ENCODE data around the gene PRPH.
"Not testable (repeated sequence)": the region's sequence is repeated elsewhere in the genome, so short reads cannot be mapped to it uniquely, and the experiment has no call there.

The PRPH gene

DNA sequence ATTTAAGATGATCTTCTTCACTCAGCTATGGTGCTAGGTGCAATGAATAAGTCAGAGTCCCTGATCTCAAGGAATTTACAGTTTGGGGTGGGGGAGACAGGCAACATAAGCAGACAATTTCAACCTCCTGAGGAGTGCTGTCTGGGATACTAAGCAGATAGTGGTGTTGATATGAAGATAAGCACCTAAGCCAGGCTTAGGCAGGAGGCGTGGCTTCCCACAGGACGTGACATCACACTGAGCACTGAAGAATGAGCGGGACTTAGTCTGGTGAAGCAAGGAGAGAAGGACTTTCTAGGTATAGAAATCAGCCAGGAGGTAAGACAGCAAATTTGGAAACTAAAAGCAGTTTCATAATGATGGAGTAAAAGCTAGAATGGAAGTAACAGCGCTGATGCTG lies 6.8 kb downstream of the PRPH start:
- no peak for DNase-seq

DNA sequence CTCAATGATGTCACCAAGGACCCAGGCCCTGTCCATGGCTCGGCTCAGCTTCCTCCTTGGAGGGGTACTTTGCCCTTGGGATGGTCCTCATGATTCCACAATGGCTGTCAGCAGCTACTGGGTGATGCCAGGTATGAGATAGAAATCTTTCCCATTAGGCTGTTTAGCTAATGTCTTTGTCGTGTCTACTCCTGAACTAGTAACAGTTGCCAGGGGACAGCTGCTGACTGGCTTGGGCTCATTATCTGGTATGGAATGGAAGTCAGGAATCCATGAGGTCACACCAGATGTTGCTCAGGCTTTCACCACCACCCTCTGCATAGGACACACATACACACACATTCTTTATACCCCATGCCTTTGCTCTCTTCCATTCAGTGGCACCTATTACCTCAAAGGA lies 9.2 kb downstream of the PRPH start:
- peak; percentile 38 for DNase-seq

DNA sequence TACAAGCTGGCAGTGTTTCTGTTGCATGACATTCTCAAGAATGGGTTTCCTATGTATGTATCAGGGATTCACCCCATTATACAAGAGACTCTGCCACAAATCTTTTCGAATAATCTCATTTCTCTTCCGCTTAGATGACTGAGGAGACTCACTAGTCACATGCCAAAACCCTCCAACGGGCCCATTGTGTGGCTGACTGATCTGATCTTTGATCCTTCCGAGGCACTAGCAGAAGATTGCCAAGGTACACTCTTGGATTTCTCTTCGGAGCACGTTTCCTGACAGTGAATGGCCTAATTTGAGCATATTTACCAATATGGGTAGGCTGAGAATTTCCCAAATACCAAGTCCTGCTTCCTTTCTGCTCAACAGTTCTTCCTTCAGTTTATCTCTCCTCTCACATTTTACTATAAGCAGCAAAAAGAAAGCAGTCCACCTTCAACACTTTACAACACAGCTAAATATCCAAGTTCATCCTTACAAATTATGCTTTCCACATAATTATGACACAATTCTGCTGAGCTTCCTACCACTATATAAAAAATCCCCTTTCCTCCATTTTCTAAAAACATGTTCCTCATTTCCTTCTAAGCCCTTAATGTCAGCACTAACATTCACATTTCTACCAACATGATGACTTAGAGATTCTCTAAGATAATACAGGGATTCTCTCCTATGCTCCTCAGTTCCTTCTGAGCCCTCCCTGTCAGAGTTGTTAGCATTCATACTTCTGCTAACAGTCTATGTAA lies 11.0 kb downstream of the PRPH start:
- DNase-seq = no peak

DNA sequence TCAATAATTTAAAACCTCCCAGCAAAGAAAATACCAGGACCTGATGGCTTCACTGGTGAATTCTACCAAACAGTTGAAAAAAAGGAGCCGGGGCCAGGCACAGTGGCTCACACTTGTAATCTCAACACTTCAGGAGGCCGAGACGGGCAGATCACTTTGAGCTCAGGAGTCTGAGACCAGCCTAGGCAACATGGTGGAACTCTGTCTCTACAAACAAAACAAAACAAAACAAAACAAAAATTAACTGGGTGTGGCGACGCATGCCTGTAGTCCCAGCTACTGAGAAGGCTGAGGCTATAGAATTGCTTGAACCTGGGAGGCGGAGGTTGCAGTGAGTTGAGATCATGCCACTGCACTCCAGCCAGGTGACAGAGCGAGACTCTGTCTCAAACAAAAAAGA lies 14.4 kb downstream of the PRPH start:
- DNase-seq = no peak

DNA sequence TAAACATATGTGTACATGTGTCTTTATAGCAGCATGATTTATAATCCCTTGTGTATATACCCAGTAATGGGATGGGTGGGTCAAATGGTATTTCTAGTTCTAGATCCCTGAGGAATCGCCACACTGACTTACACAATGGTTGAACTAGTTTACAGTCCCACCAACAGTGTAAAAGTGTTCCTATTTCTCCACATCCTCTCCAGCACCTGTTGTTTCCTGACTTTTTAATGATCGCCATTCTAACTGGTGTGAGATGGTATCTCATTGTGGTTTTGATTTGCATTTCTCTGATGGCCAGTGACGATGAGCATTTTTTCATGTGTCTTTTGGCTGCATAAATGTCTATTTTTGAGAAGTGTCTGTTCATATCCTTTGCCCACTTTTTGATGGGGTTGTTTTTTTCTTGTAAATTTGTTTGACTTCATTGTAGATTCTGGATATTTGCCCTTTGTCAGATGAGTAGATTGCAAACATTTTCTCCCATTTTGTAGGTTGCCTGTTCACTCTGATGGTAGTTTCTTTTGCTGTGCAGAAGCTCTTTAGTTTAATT lies 15.6 kb downstream of the PRPH start:
- not testable (repeated sequence) for DNase-seq

DNA sequence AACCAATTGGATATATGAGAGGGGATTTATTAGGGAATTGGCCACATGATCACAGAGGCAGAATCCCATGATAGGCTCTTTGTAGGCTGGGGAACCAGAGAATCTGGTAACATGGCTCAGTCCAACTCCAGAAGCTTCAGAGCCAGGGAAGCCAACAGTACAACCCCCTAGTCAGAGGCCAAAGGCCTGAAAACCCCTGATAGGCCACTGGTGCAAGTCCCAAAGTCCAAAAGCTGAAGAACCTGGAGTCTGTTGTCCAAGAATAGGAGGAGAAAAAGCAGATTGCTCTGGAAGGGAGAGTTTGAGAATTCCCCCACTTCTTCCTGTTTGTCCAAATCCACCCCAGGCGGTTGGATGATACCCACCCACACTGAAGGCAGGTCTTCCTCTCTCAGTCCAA lies 19.9 kb downstream of the PRPH start:
- DNase-seq = no peak

DNA sequence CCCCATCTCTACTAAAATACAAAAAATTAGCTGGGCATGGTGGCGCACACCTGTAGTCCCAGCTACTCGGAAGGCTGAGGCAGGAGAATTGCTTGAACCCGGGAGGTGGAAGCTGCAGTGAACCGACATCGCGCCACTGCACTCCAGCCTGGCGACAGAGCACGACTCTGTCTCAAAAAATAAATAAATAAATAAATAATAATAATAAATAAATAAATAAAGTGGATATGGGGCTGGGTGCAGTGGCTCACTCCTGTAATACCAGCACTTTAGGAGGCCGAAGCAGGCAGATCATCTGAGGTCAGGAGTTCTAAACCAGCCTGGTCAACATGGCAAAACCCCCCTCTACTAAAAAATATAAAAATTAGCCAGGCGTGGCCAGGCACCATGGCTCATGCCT lies 22.2 kb downstream of the PRPH start:
- DNase-seq = not testable (repeated sequence)

DNA sequence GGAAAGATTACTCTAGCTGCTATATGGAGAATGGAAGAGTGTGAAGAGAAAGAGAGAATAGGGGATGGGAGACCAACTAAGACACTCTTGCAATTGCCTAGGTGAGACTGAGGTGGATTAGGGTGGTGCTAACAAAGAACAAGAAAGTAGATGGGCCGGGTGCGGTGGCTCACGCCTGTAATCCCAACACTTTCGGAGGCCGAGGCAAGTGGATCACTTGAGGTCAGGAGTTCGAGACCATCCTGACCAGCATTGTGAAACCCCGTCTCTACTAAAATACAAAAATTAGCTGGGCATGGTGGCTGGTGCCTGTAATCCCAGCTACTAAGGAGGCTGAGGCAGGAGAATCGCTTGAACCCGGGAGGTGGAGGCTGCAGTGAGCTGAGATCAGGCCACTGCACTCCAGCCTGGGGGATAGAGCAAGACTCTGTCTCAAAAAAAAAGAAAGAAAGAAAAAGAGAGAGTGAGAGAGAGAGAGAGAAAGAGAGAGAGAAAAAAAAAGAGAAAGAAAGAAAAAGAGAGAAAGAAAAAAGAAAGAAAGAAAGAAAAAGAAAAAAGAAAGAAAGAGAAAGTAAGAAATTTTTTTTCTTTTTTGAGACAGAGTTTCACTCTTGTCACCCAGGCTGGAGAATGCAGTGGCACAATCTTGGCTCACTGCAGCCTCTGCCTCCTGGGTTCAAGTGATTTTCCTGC lies 25.6 kb downstream of the PRPH start:
- not testable (repeated sequence) for DNase-seq

DNA sequence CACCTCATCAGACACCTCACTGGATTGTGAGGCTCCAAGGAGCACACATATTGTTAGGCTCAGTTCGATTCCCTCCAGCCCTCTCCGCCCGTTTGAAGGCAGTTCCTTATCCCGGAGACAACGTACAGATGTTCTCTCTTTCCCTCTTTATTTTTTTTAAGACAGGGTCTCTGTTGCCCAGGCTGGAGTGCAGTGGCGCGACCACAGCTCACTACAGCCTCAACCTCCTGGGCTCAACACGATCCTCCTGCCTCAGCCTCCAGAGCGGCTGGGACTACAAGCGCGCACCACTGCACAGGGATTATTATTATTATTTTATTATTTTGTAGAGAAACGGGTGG lies 27.4 kb downstream of the PRPH start:
- no peak for DNase-seq

DNA sequence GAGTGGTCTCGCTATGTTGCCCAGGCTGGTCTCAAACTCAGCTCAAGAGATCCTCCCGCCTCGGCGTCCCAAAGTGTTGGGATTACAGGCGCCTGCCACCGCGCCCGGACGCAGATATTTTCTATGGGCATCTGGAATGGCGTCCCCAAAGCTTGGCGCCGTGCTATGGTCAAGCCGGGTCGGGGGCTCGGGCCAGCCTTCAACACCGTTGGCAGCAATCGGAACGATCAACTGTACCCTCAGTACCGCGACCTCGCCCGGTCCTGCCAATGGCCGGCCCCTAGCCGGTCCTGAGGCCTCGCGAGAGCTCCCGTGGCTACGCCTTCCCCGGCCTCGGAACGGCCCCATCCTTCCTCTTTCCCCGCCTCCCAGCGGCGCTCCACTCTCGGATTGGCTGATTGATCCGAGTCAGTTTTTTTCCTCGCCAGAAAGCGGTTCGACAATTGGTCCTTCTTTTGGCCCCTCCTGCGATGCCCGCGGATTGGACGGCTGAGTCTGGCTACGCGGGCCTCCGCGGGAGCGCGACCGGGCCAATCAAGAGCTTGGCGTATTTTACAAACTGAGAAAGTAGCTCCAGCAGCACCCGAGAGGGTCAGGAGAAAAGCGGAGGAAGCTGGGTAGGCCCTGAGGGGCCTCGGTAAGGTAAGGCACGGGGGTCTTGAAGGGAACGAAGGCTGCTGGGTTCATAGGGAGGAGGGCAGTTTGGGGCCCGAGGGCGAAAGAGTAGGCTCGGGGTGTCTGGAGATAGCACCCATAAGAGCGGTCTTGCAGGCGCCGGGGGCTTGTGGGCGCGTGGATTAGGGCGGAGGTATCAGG lies 28.0 kb downstream of the PRPH start, which contains the start of gene TROAP:
Gene TROAP (plus strand): TSS at position 548 of the 816 bp plus-strand sequence. CDS start 354 bp downstream, outside the sequence.
- peak; percentile 99 for DNase-seq

DNA sequence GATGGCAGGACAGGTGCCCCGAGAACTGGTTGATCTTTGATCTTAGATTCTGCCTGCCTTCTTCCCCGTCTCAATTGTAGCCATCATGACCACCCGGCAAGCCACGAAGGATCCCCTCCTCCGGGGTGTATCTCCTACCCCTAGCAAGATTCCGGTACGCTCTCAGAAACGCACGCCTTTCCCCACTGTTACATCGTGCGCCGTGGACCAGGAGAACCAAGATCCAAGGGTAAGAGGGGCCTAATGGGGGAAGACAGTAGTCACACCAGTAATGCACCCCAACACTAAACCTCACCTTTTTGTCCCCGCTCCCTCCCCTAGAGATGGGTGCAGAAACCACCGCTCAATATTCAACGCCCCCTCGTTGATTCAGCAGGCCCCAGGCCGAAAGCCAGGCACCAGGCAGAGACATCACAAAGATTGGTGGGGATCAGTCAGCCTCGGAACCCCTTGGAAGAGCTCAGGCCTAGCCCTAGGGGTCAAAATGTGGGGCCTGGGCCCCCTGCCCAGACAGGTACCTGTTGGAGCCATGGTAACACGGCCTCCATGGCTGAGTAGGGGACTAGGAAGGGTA lies 28.7 kb downstream of the PRPH start:
- no peak for DNase-seq

DNA sequence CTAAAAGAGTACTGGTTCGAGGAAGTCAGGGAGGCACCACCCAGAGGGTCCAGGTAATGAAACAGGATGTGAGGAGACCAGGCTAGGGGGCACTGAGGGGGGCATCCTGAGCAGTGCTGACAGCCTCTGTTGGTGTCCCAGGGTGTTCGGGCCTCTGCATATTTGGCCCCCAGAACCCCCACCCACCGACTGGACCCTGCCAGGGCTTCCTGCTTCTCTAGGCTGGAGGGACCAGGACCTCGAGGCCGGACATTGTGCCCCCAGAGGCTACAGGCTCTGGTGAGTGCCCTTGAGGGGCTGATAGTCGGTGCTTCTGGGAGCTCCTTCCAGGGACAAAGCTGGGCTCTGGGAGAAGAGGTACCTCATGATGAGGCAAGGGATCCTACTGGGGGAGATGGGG lies 30.7 kb downstream of the PRPH start:
- no peak for DNase-seq

DNA sequence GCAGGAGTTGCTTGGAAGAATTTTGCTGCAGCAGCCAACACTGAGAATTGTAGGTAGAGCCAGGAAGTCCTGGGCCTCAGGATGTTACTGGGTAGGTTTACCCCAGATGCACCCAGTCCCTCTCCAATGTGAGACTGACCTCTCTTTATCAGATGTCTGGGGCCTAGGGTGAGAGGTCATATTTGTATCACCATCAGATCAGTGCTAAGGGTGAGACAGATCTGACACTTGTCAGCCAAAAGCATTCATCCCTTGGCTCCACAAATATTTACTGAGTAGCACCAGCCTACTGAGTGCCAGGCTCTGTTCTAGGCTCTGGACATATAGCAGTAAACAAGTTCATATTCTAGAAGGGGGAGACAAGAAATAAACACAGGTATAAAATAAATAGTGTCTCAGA lies 32.4 kb downstream of the PRPH start:
- no peak for DNase-seq

DNA sequence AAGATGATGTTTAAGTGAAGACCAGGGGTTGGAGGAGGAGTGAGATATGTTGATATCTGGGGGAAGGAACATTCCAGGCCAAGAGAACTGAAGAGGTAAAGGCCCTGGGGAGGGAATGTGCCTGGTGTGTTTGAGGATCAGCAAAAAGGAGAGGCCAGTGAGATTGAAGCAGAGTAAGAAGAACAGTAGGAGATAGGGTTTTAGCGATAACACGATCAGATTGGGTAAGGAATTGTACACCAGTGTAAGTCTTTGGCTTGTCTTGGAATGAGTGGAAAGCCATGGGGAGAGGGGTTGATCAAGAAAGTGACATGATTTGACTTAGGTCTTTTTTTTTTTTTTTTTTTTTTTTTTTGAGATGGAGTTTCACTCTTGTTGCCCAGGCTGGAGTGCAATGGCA lies 32.9 kb downstream of the PRPH start:
- DNase-seq = no peak

DNA sequence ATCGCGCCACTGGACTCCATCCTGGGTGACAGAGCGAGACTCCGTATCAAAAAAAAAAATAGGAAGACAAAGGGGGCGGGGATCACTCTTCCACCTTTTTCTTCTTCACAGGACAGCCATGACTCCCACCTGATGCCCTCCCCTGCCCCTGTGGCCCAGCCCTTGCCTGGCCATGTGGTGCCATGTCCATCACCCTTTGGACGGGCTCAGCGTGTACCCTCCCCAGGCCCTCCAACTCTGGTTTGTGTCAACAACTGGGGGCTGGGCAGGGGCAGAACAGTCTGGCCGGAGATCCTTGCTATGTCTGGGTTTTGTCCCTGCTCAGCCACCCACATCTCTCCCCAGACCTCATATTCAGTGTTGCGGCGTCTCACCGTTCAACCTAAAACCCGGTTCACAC lies 33.9 kb downstream of the PRPH start:
- DNase-seq = no peak

DNA sequence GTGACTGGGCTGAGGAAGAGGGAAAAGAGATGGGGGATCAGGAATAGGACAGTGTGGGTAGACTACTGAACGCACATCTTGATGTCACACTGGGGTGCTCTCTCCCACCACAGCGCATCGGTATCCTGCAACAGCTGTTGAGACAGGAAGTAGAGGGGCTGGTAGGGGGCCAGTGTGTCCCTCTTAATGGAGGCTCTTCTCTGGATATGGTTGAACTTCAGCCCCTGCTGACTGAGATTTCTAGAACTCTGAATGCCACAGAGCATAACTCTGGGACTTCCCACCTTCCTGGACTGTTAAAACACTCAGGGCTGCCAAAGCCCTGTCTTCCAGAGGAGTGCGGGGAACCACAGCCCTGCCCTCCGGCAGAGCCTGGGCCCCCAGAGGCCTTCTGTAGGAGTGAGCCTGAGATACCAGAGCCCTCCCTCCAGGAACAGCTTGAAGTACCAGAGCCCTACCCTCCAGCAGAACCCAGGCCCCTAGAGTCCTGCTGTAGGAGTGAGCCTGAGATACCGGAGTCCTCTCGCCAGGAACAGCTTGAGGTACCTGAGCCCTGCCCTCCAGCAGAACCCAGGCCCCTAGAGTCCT lies 35.2 kb downstream of the PRPH start:
- DNase-seq = no peak

DNA sequence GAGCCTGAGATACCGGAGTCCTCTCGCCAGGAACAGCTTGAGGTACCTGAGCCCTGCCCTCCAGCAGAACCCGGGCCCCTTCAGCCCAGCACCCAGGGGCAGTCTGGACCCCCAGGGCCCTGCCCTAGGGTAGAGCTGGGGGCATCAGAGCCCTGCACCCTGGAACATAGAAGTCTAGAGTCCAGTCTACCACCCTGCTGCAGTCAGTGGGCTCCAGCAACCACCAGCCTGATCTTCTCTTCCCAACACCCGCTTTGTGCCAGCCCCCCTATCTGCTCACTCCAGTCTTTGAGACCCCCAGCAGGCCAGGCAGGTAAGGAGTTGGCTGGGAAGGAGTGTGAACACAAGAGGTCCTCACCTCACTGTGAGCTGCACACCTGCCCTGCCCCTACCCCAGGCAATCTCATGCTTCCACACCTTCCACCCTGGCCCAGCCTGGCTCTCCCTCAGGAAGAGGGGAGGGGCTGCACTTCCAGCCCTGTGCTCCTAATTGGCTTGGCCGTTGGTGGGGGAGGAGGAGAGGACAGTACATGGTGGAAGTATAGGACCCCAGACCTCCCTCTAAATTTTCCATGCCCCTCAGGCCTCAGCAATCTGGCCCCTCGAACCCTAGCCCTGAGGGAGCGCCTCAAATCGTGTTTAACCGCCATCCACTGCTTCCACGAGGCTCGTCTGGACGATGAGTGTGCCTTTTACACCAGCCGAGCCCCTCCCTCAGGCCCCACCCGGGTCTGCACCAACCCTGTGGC lies 35.9 kb downstream of the PRPH start:
- DNase-seq = no peak

DNA sequence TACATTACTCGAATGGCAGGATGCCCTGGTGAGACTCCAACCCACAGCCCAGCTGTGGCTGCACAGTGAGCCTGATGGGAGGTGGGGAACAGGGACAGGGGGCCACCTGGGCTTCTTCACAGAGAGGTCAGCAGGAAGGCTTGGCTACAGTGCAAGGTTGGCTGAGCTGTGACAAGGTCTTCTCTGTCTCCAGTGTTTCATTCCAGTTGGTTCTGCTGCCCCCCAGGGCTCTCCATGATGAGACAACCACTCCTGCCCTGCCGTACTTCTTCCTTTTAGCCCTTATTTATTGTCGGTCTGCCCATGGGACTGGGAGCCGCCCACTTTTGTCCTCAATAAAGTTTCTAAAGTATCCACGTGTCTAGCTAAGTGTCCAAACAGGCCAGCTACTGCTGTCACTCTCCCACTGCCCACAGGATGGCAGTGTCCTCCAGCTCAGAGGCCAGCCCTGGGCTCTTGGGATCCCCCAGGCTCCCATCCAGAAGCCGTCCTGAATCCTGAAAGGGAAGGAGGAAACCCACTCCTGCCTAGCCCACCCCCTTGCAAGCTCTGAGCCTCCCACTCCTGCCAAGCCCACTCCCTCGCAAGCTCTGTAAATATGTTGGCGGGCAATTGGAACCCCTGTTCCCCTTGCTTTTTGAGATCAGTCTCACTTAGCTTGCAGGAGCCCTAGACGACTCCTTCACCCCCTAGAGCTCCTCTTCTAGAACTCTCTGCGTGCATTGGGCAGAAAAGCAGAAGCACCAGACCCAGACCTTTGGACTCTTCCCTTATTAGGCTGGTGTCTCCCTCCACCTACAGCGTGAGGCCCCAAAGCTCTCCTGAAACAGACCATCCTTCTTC lies 36.7 kb downstream of the PRPH start:
- peak; percentile 52 for DNase-seq

DNA sequence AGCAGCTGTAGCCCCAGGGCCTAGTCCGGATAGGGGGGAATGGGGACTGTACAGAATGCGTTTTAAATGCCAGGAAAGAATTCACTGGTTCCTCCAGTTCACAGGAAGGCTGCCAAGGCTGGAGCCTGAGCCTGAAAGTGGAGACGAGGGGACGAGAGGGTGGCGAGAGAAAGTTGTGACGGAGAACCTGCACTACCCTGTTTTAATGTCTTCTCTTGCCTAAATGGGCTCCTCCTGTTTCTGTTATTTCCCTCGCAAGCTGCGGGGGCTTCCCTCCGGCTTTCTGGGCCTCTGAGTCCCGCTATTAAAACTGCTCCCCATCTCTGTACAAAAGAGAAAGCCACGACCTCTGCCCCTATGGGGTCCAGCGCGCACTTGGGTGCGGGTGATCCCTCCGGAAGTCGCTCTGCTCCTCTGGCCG lies 37.5 kb downstream of the PRPH start:
- no peak for DNase-seq

DNA sequence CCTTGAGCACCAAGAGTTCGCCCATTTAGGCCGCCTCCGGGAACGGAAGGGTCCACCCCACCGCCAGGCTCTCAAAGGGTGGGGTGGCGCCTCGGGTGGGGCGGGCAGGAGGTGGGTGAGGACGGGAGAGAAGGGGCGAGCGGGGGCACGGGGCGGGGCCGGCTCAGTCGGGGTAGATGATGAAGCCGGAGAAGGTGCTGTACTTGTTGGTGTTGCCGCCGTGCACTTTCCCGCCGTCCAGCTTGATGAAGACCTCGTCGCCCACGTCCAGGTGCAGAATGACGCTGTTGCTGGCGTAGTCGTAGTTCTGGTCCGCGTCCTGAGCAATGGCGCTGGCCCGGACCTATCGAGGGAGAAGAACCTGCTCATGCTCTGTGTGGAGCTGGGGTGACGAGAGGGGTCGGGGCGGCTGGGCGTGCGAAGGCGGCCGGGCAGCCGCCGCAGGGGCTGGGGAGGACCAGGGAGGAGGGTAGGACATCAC lies 38.0 kb downstream of the PRPH start:
- no peak for DNase-seq

DNA sequence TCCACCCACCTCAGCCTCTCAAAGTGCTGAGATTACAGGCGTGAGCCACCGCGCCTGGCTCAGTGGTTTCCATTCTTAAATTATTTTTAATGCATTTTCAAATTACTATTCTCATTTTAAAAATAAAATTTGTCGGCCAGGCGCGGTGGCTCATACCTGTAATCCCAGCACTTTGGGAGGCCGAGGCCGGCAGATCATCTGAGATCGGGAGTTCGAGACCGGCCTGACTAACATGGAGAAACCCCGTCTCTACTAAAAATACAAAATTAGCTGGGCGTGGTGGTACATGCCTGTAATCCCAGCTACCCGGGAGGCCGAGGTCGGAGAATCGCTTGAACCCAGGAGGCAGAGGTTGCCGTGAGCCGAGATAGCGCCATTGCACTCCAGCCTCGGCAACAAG lies 38.8 kb downstream of the PRPH start:
- DNase-seq = not testable (repeated sequence)

Data from NCI-H226 (cell line).